Measurements from ENCODE around the gene FN3K. TPM values are rescaled to one million over a fixed set of nuclear protein-coding genes. Genes with fewer than 3 reads are reported as not detected.

The FN3K gene
- total and polyA plus RNA-seq, 2 of the 13 experiments (the other 11 are each of a cell fraction or from before 2014, with no cell fraction given) = 3.5 to 12.2 TPM

DNA sequence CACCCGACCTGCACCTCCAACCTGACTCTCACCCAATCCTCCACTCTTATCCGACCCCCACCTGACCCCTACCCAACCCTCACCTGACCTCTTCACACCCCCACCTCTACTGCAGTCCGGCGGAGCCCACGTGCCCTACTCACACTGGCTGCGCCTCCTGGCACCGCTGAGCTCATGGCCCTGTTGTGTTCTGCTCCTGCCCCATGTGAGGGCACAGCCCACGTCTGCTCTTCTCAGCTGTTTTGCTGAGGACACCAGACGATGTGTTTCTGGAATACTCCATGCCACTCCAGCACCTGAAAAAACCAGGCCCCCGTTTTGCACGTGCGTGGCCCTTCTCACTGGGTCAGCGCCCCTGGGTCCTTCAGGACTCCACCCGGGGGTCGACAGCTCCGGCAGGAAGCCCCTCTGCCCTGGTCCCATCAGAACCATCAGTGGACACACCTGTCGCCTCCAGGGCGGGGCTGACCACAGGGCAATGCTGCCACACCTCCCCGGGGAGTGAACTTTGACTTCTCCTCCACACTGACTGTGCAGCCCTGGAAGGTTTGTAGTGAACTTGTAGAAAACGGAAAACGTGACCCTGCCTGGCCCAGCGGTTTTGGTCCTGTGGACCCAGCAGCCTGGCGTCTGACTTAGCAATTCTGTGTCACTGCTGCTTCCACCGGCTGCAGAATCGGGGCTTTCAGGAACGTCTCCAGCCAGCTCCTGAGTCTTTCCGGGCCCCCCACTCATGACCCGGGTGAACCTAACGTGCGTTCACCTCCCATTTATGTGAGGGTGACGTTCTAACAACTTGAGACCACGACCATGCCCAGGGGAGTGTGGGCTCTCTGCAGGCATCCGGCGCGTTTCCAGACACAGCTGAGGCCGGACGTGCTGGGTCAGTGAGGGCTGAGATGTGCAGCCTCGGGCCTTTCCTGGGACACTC, 31.2 kb upstream of the FN3K start (continued):
- TF ChIP-seq, protein P1, sequence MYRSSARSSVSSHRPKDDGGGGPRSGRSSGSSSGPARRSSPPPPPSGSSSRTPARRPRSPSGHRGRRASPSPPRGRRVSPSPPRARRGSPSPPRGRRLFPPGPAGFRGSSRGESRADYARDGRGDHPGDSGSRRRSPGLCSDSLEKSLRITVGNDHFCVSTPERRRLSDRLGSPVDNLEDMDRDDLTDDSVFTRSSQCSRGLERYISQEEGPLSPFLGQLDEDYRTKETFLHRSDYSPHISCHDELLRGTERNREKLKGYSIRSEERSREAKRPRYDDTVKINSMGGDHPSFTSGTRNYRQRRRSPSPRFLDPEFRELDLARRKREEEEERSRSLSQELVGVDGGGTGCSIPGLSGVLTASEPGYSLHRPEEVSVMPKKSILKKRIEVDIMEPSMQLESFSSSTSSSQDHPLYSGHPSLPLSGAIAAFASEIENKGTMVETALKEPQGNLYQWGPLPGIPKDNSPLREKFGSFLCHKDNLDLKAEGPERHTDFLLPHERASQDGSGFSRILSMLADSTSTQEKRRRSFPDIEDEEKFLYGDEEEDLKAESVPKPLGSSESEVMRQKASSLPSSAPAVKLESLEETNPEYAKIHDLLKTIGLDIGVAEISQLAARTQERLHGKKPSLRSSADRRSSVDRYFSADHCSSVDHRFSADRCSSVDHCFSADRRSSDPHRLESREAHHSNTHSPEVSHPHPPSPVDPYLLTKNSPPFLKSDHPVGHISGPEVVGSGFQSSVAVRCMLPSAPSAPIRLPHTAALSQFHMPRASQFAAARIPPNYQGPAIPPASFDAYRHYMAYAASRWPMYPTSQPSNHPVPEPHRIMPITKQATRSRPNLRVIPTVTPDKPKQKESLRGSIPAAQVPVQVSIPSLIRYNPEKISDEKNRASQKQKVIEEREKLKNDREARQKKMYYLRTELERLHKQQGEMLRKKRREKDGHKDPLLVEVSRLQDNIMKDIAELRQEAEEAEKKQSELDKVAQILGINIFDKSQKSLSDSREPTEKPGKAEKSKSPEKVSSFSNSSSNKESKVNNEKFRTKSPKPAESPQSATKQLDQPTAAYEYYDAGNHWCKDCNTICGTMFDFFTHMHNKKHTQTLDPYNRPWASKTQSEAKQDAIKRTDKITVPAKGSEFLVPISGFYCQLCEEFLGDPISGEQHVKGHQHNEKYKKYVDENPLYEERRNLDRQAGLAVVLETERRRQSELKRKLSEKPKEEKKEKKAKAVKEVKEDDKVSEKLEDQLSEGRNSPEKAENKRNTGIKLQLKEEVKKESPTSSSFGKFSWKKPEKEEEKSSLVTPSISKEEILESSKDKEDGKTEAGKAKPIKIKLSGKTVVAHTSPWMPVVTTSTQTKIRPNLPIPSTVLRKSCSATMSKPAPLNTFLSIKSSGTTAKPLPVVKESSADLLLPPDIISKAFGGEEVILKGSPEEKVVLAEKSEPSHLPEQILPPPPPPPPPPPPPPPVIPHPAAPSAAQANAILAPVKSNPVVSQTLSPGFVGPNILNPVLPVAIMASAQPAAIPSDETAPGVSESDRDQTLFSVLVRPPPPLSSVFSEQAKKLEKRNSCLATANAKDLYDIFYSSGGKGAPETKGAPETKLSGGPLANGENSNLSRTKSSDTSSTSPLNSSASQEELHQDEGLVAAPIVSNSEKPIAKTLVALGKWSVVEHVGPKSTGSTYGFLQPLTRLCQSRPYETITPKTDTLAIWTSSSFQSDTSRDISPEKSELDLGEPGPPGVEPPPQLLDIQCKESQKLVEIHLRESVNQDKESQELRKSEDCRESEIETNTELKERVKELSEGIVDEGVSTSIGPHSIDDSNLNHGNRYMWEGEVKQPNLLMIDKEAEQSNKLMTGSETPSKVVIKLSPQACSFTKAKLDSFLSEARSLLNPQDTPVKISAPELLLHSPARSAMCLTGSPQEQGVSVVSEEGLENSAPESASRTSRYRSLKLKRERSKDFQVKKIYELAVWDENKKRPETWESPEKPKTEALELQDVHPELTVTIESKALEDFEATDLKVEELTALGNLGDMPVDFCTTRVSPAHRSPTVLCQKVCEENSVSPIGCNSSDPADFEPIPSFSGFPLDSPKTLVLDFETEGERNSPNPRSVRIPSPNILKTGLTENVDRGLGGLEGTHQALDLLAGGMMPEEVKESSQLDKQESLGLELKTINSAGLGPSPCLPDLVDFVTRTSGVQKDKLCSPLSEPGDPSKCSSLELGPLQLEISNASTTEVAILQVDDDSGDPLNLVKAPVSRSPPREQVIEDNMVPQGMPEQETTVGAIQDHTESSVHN (CRISPR knock-in tag; IDR thresholded peaks at IDR 0.05) = peak; percentile 79; the same call in 1 of the 2 replicates
- TF ChIP-seq, protein P2, sequence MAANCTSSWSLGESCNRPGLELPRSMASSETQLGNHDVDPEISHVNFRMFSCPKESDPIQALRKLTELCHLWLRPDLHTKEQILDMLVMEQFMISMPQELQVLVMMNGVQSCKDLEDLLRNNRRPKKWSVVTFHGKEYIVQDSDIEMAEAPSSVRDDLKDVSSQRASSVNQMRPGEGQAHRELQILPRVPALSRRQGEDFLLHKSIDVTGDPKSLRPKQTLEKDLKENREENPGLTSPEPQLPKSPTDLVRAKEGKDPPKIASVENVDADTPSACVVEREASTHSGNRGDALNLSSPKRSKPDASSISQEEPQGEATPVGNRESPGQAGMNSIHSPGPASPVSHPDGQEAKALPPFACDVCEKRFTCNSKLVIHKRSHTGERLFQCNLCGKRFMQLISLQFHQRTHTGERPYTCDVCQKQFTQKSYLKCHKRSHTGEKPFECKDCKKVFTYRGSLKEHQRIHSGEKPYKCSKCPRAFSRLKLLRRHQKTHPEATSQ (CRISPR knock-in tag; IDR thresholded peaks at IDR 0.05; ENCODE audit: borderline replicate concordance) = no peak
- no peak for TF ChIP-seq JARID2 (CRISPR knock-in tag; IDR thresholded peaks at IDR 0.05; ENCODE audit: insufficient replicate concordance)
- TF ChIP-seq HMGA1 (CRISPR knock-in tag; conservative IDR thresholded peaks at IDR 0.05) = no peak
- no peak for TF ChIP-seq KDM3A (CRISPR knock-in tag; IDR thresholded peaks at IDR 0.05; ENCODE audit: low read depth)
- TF ChIP-seq, protein P3, sequence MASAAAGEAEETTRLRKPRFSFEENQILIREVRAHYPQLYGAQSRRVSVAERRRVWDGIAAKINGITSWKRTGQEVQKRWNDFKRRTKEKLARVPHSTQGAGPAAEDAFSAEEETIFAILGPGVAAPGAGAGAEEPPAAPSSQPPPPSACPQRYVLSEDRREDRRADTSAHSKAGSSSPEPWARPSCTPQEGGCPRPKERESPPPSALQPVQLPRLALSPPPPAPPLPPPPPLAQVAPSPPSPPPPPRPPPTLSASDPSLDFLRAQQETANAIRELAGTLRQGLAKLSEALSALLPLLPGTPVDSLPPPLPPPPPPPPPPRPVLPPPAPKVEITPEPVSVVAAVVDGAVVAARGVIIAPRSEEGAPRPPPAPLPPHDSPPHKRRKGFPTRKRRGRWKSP (CRISPR knock-in tag; IDR thresholded peaks at IDR 0.05) = 0 out of 2 replicates have a peak, but pooled peaks have one; percentile 64
- TF ChIP-seq ETV6 (CRISPR knock-in tag; conservative IDR thresholded peaks at IDR 0.05) = no peak
- TF ChIP-seq PHF20 (CRISPR knock-in tag; IDR thresholded peaks at IDR 0.05) = no peak
- no peak for TF ChIP-seq MTA3 (CRISPR knock-in tag; IDR thresholded peaks at IDR 0.05)
- TF ChIP-seq ZNF20 (CRISPR knock-in tag; IDR thresholded peaks at IDR 0.05) = no peak
- TF ChIP-seq ONECUT2 (CRISPR knock-in tag; IDR thresholded peaks at IDR 0.05) = no peak
- 0 out of 2 replicates have a peak, but pooled peaks have one; percentile 65 for TF ChIP-seq ZNF251 (CRISPR knock-in tag; IDR thresholded peaks at IDR 0.05)
- 0 out of 2 replicates have a peak, but pooled peaks have one; percentile 51 for TF ChIP-seq ZNF329 (CRISPR knock-in tag; IDR thresholded peaks at IDR 0.05; ENCODE audit: low read depth)
- no peak for TF ChIP-seq MIXL1 (CRISPR knock-in tag; IDR thresholded peaks at IDR 0.05)
- TF ChIP-seq, protein P4, sequence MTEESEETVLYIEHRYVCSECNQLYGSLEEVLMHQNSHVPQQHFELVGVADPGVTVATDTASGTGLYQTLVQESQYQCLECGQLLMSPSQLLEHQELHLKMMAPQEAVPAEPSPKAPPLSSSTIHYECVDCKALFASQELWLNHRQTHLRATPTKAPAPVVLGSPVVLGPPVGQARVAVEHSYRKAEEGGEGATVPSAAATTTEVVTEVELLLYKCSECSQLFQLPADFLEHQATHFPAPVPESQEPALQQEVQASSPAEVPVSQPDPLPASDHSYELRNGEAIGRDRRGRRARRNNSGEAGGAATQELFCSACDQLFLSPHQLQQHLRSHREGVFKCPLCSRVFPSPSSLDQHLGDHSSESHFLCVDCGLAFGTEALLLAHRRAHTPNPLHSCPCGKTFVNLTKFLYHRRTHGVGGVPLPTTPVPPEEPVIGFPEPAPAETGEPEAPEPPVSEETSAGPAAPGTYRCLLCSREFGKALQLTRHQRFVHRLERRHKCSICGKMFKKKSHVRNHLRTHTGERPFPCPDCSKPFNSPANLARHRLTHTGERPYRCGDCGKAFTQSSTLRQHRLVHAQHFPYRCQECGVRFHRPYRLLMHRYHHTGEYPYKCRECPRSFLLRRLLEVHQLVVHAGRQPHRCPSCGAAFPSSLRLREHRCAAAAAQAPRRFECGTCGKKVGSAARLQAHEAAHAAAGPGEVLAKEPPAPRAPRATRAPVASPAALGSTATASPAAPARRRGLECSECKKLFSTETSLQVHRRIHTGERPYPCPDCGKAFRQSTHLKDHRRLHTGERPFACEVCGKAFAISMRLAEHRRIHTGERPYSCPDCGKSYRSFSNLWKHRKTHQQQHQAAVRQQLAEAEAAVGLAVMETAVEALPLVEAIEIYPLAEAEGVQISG (CRISPR knock-in tag; IDR thresholded peaks at IDR 0.05) = peak; percentile 50; the same call in 1 of the 2 replicates
